Measurements from ENCODE around the gene APLF. TPM values are rescaled to one million over a fixed set of nuclear protein-coding genes. Genes with fewer than 3 reads are reported as not detected.
"Not testable (repeated sequence)": the region's sequence is repeated elsewhere in the genome, so short reads cannot be mapped to it uniquely, and the experiment has no call there.

APLF gene
- total RNA-seq, 1 experiment from 2014 or later: 2.4 TPM

GRCh38 chr2:68527343-68528081 lies 60.1 kb downstream of the APLF start:
- H3F3A ChIP-seq (ENCODE audit: low read length, unreplicated experiment); H4K20me1 ChIP-seq (ENCODE audit: low read length); H3K9me3 ChIP-seq (ENCODE audit: low read length); H3K79me2 ChIP-seq (ENCODE audit: low read length); CTCF ChIA-PET; ATAC-seq; H3K4me3 ChIP-seq (ENCODE audit: low read length); H3K9ac ChIP-seq (ENCODE audit: low read length); DNase-seq; H3K9me2 ChIP-seq (replicated peaks; ENCODE audit: low read length); intact Hi-C loops (cut with micrococcal nuclease); H2AFZ ChIP-seq (ENCODE audit: low read length); H3K36me3 ChIP-seq (ENCODE audit: low read depth, low read length); BruUV-seq (replicated peaks); H3K27me3 ChIP-seq (ENCODE audit: low read length); POLR2A ChIA-PET (ENCODE audit: unreplicated experiment); H3K4me1 ChIP-seq (ENCODE audit: insufficient read depth, low read length); H3K27ac ChIP-seq (ENCODE audit: low read length); H3K4me2 ChIP-seq (ENCODE audit: low read length): not testable (repeated sequence)

- H3K9me3 ChIP-seq (ENCODE audit: low read length); H3K9ac ChIP-seq (ENCODE audit: low read length); DNase-seq; H2AFZ ChIP-seq (ENCODE audit: low read length); CTCF ChIA-PET; H3K79me2 ChIP-seq (ENCODE audit: low read length); H3K4me3 ChIP-seq (ENCODE audit: low read length); H4K20me1 ChIP-seq (ENCODE audit: low read length); H3K4me1 ChIP-seq (ENCODE audit: insufficient read depth, low read length); H3K27me3 ChIP-seq (ENCODE audit: low read length); H3K36me3 ChIP-seq (ENCODE audit: low read depth, low read length); H3K4me2 ChIP-seq (ENCODE audit: low read length); intact Hi-C loops (cut with micrococcal nuclease); POLR2A ChIA-PET (ENCODE audit: unreplicated experiment); H3F3A ChIP-seq (ENCODE audit: low read length, unreplicated experiment); H3K9me2 ChIP-seq (replicated peaks; ENCODE audit: low read length); ATAC-seq; H3K27ac ChIP-seq (ENCODE audit: low read length); BruUV-seq (replicated peaks): not testable (repeated sequence)
Measured at GRCh38 chr2:68529156-68529555, 61.8 kb downstream of the APLF start.

GRCh38 chr2:68529651-68530050 lies 62.3 kb downstream of the APLF start:
- intact Hi-C loops (cut with micrococcal nuclease); DNase-seq; H3K9me2 ChIP-seq (replicated peaks; ENCODE audit: low read length); H3K9ac ChIP-seq (ENCODE audit: low read length); H4K20me1 ChIP-seq (ENCODE audit: low read length); H3K27ac ChIP-seq (ENCODE audit: low read length); H3K27me3 ChIP-seq (ENCODE audit: low read length); H2AFZ ChIP-seq (ENCODE audit: low read length); H3K9me3 ChIP-seq (ENCODE audit: low read length); H3K4me1 ChIP-seq (ENCODE audit: insufficient read depth, low read length); H3K79me2 ChIP-seq (ENCODE audit: low read length); H3K4me2 ChIP-seq (ENCODE audit: low read length); H3K4me3 ChIP-seq (ENCODE audit: low read length); H3K36me3 ChIP-seq (ENCODE audit: low read depth, low read length); POLR2A ChIA-PET (ENCODE audit: unreplicated experiment); ATAC-seq; BruUV-seq (replicated peaks); CTCF ChIA-PET; H3F3A ChIP-seq (ENCODE audit: low read length, unreplicated experiment): not testable (repeated sequence)

- H3K36me3 ChIP-seq (ENCODE audit: low read depth, low read length): no peaks in the 10 kb centered on the region
- H3K9me3 ChIP-seq (ENCODE audit: low read length): no peaks in the 10 kb centered on the region
- CTCF ChIA-PET: no interaction called here
- no peaks in the 10 kb centered on the region for H3K9me2 ChIP-seq (replicated peaks; ENCODE audit: low read length)
- no peaks in the 10 kb centered on the region for H3K27me3 ChIP-seq (ENCODE audit: low read length)
- POLR2A ChIA-PET (ENCODE audit: unreplicated experiment): no interaction called here
- no peaks in the 10 kb centered on the region for H3K4me1 ChIP-seq (ENCODE audit: insufficient read depth, low read length)
- no peak overlapping the region for H2AFZ ChIP-seq (ENCODE audit: low read length)
- no peak for DNase-seq
- ATAC-seq: no peak
- BruUV-seq (replicated peaks): no TSS peak
- H3K4me2 ChIP-seq (ENCODE audit: low read length): no peak overlapping the region
- intact Hi-C loops (cut with micrococcal nuclease): no loop called here
- no peak overlapping the region for H3K4me3 ChIP-seq (ENCODE audit: low read length)
- no peaks in the 10 kb centered on the region for H3K79me2 ChIP-seq (ENCODE audit: low read length)
- no peak overlapping the region for H3K9ac ChIP-seq (ENCODE audit: low read length)
- no peaks in the 10 kb centered on the region for H3F3A ChIP-seq (ENCODE audit: low read length, unreplicated experiment)
- no peaks in the 10 kb centered on the region for H4K20me1 ChIP-seq (ENCODE audit: low read length)
- H3K27ac ChIP-seq (ENCODE audit: low read length): no peak overlapping the region
- no peak for TF ChIP-seq CTCF (conservative IDR thresholded peaks at IDR 0.05; ENCODE audit: low read depth, low read length)
- TF ChIP-seq EZH2 (IDR thresholded peaks at IDR 0.05; ENCODE audit: low read length, unreplicated experiment): no peak
- no peak for TF ChIP-seq EZH2phosphoT487 (IDR thresholded peaks at IDR 0.05; ENCODE audit: borderline replicate concordance, low read length)
Measured at GRCh38 chr2:68536000-68536399, 68.6 kb downstream of the APLF start.
